HepG2 (cell line): ENCODE measurements around the gene ABHD17A. TPM values are rescaled to one million over a fixed set of nuclear protein-coding genes. Genes with fewer than 3 reads are reported as not detected.
A peak's percentile ranks its signal among the peaks of the same experiment; 100 is the strongest.

Source experiments
- ASH2L ChIP-seq: fragments of 300-600, 200-600 bp; sonication (generic); IDR thresholded peaks from 2 replicates; pipeline ENCODE4 v1.7.0; 2017; ENCODE audit warnings: low read depth, mild to moderate bottlenecking, moderate library complexity, mixed read lengths, low read length; ENCODE audit not compliant: insufficient read length
- BRCA1 ChIP-seq: sonication (generic); formaldehyde crosslinking; IDR thresholded peaks from 2 replicates; pipeline ENCODE4 v1.4.0; 2020; ENCODE audit warnings: missing genetic modification reagents
- HMG20A ChIP-seq: IDR thresholded peaks from 2 replicates; pipeline ENCODE4 v1.6.1; 2016; ENCODE audit warnings: borderline replicate concordance
- PRMT3 ChIP-seq: sonication (generic); formaldehyde crosslinking; IDR thresholded peaks from 2 replicates; pipeline ENCODE4 v1.8.1; 2022; ENCODE audit warnings: low read depth, mild to moderate bottlenecking, moderate library complexity, missing genetic modification reagents, borderline replicate concordance
- RFX3 ChIP-seq: IDR thresholded peaks from 2 replicates; pipeline ENCODE4 v1.6.1; 2016; ENCODE audit warnings: missing biosample characterization, missing genetic modification reagents
- SPEN ChIP-seq: sonication (generic); formaldehyde crosslinking; IDR thresholded peaks from 2 replicates; pipeline ENCODE4 v1.5.1; 2020; ENCODE audit warnings: low read depth, mild to moderate bottlenecking, missing genetic modification reagents
- ZC3H13 ChIP-seq: sonication (generic); formaldehyde crosslinking; IDR thresholded peaks from 2 replicates; pipeline ENCODE4 v1.8.1; 2023; ENCODE audit warnings: mild to moderate bottlenecking, missing genetic modification reagents, moderate library complexity
- ZNF530 ChIP-seq: sonication (generic); formaldehyde crosslinking; IDR thresholded peaks from 2 replicates; pipeline ENCODE4 v1.5.0; 2020; ENCODE audit warnings: low read depth, mild to moderate bottlenecking, missing genetic modification reagents
- ZNF709 ChIP-seq: sonication (generic); formaldehyde crosslinking; IDR thresholded peaks from 2 replicates; pipeline ENCODE4 v1.5.0; 2020; ENCODE audit warnings: mild to moderate bottlenecking, missing genetic modification reagents
- ZNF749 ChIP-seq: sonication (generic); formaldehyde crosslinking; IDR thresholded peaks from 2 replicates; pipeline ENCODE4 v1.8.0; 2022; ENCODE audit warnings: mild to moderate bottlenecking, missing genetic modification reagents, moderate library complexity, borderline replicate concordance
- ZNF788 ChIP-seq: sonication (generic); formaldehyde crosslinking; IDR thresholded peaks from 2 replicates; pipeline ENCODE4 v1.5.0; 2020; ENCODE audit warnings: mild to moderate bottlenecking, missing genetic modification reagents, borderline replicate concordance
- polyA plus RNA-seq, 8 experiments: library from polyadenylated mRNA; depleted of rRNA in 3 of 8; stranded (reverse) in 7 of 8; unstranded in 1 of 8; fragments of >200 nt; fragmentation: Illumina TruSeq in 4 of 8; extraction: Trizol in 4 of 8; gene quantifications; 2 replicates each; pipeline versions ENCODE4 v1.2.1 to v1.2.3, GENCODE V29; 2011 to 2016; ENCODE audit warnings: low read depth in 4 of 8, missing spikeins in 1 of 8, mixed read lengths in 1 of 8; ENCODE audit not compliant: insufficient read depth in 1 of 8
- total RNA-seq, 5 experiments: library from RNA; depleted of rRNA; stranded (reverse); fragments of >200 nt; fragmentation: Illumina TruSeq; extraction: Trizol; gene quantifications; 2 replicates each; pipeline ENCODE4 v1.2.3, GENCODE V29; 2016; ENCODE audit warnings: low read depth in 1 of 5
- TF ChIP-seq, protein P1 (sequence below): sonication (generic); formaldehyde crosslinking; IDR thresholded peaks from 2 replicates; pipeline ENCODE4 v1.4.0; 2020; ENCODE audit warnings: mild to moderate bottlenecking, low read depth, missing genetic modification reagents
- TF ChIP-seq, protein P2 (sequence below): sonication (generic); formaldehyde crosslinking; IDR thresholded peaks from 2 replicates; pipeline ENCODE4 v1.8.0; 2022; ENCODE audit warnings: missing genetic modification reagents, mild to moderate bottlenecking, moderate library complexity, borderline replicate concordance
- TF ChIP-seq, protein P3 (sequence below): sonication (generic); formaldehyde crosslinking; IDR thresholded peaks from 2 replicates; pipeline ENCODE4 v1.4.0; 2020; ENCODE audit warnings: missing genetic modification reagents, mild to moderate bottlenecking, borderline replicate concordance
- TF ChIP-seq, protein P4 (sequence below): IDR thresholded peaks from 2 replicates; pipeline ENCODE4 v1.6.1; 2012; ENCODE audit warnings: inconsistent platforms
- TF ChIP-seq, protein P5 (sequence below): sonication (generic); formaldehyde crosslinking; IDR thresholded peaks from 2 replicates; pipeline ENCODE4 v1.8.0; 2022; ENCODE audit warnings: missing genetic modification reagents, mild to moderate bottlenecking, inconsistent platforms, borderline replicate concordance
- TF ChIP-seq, protein P6 (sequence below): IDR thresholded peaks from 2 replicates; pipeline ENCODE4 v1.6.1; 2016; ENCODE audit warnings: low read depth, borderline replicate concordance
- TF ChIP-seq, protein P7 (sequence below): sonication (generic); formaldehyde crosslinking; IDR thresholded peaks from 2 replicates; pipeline ENCODE4 v1.4.0; 2020; ENCODE audit warnings: missing genetic modification reagents

ABHD17A gene
- total and polyA plus RNA-seq, 2 of the 13 experiments (the other 11 are each of a cell fraction or from before 2014, with no cell fraction given): 27.7 to 40.8 TPM

DNA sequence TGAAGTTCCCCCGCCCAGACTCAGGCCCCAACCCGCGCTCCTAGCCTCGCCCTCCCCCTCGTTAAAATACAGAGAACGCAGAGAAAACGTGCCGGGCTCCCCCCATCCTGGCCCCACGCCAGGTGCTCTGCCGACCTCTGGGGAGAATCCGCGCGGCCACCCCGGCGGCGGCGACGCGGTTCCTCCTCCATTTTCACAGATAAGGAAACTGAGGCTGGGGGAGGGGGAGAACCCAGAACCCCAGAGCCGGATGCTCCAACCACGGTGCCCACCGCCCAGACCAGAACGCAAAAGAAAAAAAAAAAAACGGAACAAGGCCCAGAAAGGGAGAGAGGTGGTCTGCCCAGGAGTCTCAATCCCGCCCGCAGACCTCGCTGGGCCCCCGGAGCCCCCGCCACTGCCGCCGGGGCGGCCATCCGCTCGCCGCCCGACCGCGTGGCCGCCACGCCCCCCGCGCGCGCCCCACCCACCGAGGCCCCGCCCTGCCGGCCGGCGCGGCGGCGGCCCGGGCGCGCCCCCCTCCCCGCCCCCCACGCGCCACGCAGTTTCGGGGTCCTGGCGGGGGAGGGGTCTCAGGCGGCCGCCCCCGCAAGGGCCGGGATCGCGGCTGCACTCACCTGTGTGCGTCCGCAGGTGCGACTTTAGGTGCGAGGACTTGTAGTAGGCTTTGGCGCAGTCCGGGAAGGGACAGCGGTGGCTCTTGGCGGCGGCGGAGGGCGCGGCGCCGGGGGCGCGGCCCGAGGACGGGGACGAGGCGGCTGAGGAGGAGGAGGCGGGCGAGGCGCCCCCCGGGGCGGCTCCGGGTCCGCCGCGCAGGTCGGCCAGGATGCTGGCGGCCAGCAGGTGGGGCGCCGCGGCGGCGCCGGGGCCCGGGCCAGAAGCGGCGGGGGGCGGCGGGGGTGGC, 22.6 kb downstream of the ABHD17A start (continued):
- TF ChIP-seq, protein P1, sequence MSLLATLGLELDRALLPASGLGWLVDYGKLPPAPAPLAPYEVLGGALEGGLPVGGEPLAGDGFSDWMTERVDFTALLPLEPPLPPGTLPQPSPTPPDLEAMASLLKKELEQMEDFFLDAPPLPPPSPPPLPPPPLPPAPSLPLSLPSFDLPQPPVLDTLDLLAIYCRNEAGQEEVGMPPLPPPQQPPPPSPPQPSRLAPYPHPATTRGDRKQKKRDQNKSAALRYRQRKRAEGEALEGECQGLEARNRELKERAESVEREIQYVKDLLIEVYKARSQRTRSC (CRISPR knock-in tag): no peak
- TF ChIP-seq ZC3H13 (CRISPR knock-in tag): 0 out of 2 replicates have a peak, but pooled peaks have one; percentile 4
- TF ChIP-seq, protein P2, sequence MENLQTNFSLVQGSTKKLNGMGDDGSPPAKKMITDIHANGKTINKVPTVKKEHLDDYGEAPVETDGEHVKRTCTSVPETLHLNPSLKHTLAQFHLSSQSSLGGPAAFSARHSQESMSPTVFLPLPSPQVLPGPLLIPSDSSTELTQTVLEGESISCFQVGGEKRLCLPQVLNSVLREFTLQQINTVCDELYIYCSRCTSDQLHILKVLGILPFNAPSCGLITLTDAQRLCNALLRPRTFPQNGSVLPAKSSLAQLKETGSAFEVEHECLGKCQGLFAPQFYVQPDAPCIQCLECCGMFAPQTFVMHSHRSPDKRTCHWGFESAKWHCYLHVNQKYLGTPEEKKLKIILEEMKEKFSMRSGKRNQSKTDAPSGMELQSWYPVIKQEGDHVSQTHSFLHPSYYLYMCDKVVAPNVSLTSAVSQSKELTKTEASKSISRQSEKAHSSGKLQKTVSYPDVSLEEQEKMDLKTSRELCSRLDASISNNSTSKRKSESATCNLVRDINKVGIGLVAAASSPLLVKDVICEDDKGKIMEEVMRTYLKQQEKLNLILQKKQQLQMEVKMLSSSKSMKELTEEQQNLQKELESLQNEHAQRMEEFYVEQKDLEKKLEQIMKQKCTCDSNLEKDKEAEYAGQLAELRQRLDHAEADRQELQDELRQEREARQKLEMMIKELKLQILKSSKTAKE (CRISPR knock-in tag): no peak
- TF ChIP-seq, protein P3, sequence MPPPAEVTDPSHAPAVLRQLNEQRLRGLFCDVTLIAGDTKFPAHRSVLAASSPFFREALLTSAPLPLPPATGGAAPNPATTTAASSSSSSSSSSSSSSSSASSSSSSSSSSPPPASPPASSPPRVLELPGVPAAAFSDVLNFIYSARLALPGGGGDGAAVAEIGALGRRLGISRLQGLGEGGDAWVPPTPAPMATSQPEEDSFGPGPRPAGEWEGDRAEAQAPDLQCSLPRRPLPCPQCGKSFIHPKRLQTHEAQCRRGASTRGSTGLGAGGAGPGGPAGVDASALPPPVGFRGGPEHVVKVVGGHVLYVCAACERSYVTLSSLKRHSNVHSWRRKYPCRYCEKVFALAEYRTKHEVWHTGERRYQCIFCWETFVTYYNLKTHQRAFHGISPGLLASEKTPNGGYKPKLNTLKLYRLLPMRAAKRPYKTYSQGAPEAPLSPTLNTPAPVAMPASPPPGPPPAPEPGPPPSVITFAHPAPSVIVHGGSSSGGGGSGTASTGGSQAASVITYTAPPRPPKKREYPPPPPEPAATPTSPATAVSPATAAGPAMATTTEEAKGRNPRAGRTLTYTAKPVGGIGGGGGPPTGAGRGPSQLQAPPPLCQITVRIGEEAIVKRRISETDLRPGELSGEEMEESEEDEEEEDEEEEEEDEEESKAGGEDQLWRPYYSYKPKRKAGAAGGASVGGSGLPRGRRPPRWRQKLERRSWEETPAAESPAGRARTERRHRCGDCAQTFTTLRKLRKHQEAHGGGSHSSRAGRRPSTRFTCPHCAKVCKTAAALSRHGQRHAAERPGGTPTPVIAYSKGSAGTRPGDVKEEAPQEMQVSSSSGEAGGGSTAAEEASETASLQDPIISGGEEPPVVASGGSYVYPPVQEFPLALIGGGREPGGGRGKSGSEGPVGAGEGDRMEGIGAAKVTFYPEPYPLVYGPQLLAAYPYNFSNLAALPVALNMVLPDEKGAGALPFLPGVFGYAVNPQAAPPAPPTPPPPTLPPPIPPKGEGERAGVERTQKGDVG (CRISPR knock-in tag): no peak
- TF ChIP-seq ZNF788: no peak
- no peak for TF ChIP-seq ZNF709 (CRISPR knock-in tag)
- no peak for TF ChIP-seq HMG20A
- TF ChIP-seq, protein P4, sequence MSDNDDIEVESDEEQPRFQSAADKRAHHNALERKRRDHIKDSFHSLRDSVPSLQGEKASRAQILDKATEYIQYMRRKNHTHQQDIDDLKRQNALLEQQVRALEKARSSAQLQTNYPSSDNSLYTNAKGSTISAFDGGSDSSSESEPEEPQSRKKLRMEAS: peak; percentile 38; the same call in 1 of the 2 replicates
- no peak for TF ChIP-seq ASH2L
- no peak for TF ChIP-seq BRCA1 (CRISPR knock-in tag)
- no peak for TF ChIP-seq ZNF530 (CRISPR knock-in tag)
- TF ChIP-seq PRMT3: no peak
- TF ChIP-seq, protein P5, sequence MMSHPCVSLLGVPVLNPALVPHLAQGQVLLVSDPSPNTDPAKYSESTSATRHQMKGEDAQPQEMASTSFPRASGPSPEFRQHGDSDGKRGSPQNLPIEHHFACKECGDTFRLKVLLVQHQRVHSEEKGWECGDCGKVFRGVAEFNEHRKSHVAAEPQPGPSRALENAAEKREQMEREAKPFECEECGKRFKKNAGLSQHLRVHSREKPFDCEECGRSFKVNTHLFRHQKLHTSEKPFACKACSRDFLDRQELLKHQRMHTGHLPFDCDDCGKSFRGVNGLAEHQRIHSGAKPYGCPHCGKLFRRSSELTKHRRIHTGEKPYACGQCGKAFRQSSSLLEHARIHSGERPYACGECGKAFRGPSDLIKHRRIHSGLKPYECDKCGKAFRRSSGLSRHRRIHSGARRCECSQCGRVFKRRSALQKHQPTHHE (CRISPR knock-in tag): no peak
- TF ChIP-seq ZNF749 (CRISPR knock-in tag): no peak
- no peak for TF ChIP-seq SPEN
- TF ChIP-seq, protein P6, sequence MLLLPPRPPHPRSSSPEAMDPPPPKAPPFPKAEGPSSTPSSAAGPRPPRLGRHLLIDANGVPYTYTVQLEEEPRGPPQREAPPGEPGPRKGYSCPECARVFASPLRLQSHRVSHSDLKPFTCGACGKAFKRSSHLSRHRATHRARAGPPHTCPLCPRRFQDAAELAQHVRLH (CRISPR knock-in tag): no peak
- TF ChIP-seq, protein P7, sequence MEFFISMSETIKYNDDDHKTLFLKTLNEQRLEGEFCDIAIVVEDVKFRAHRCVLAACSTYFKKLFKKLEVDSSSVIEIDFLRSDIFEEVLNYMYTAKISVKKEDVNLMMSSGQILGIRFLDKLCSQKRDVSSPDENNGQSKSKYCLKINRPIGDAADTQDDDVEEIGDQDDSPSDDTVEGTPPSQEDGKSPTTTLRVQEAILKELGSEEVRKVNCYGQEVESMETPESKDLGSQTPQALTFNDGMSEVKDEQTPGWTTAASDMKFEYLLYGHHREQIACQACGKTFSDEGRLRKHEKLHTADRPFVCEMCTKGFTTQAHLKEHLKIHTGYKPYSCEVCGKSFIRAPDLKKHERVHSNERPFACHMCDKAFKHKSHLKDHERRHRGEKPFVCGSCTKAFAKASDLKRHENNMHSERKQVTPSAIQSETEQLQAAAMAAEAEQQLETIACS: 0 out of 2 replicates have a peak, but pooled peaks have one; percentile 4
- TF ChIP-seq RFX3: no peak
